Measurements from ENCODE around the gene CD28. TPM values are rescaled to one million over a fixed set of nuclear protein-coding genes. Genes with fewer than 3 reads are reported as not detected.

Gene CD28
- total and polyA plus RNA-seq, 10 of the 15 experiments (the other 5 are each of a cell fraction or from before 2014, with no cell fraction given), result 0.03 to 0.23 (median 0.04) TPM; not detected in 7

GRCh38 chr2:203682688-203683130, 23.7 kb upstream of the CD28 start:
- no peaks in the 10 kb centered on the region for H3K36me3 ChIP-seq (ENCODE audit: control insufficient read depth in 2 of 2, insufficient read depth in 2 of 2, low read length in 1 of 2)
- no peak overlapping the region for H3K4me3 ChIP-seq
- no peak overlapping the region for H3K4me2 ChIP-seq (ENCODE audit: control insufficient read depth, insufficient read depth)
- intact Hi-C loops (cut with micrococcal nuclease; ENCODE audit: unreplicated experiment) (no loop called here), in situ Hi-C loops (cut with MboI) (no loop called here)
- no peaks in the 10 kb centered on the region for H3K27me3 ChIP-seq (replicated peaks in 1 of 2; ENCODE audit: control insufficient read depth in 2 of 2, insufficient read depth in 2 of 2, low read length in 1 of 2)
- no peaks in the 10 kb centered on the region for H3K4me1 ChIP-seq (ENCODE audit: control insufficient read depth, insufficient read depth, low read length)
- CTCF ChIA-PET, result no interaction called here
- BruUV-seq (replicated peaks), result no TSS peak
- FAIRE-seq (no peak), ATAC-seq (no peak), DNase-seq (ENCODE audit: low read depth, low spot score) (no peak)
- RAD21 ChIA-PET (ENCODE audit: unreplicated experiment), result no interaction called here
- SMC1A ChIA-PET (ENCODE audit: uncharacterized antibody, unreplicated experiment), result interaction anchor here (1.0 kb wide), 1 partner anchor 100 kb away, joined by 4 read pairs; no protein-coding TSS in a partner anchor
- no peaks in the 10 kb centered on the region for H4K20me1 ChIP-seq (ENCODE audit: control insufficient read depth, insufficient read depth)
- POLR2A ChIA-PET, result interaction anchor here (0.6 kb wide), 2 partner anchors 39 to 373 kb away, joined by 3 read pairs; no protein-coding TSS in a partner anchor
- H3K27ac ChIP-seq (ENCODE audit: control insufficient read depth, insufficient read depth), result no peak overlapping the region
- 95% methylated on average over 4 of the region's 4 CpGs for WGBS (ENCODE audit: insufficient coverage, insufficient replicate concordance, low lambda C conversion rate, missing lambda C conversion rate)
- H3K9ac ChIP-seq (ENCODE audit: control insufficient read depth, insufficient read depth, low read length), result no peak overlapping the region
- TF ChIP-seq NR2C2 (IDR thresholded peaks at IDR 0.05; ENCODE audit: borderline replicate concordance, control insufficient read depth, insufficient read length, low read depth) (no peak), HDGF (IDR thresholded peaks at IDR 0.05) (no peak), ASH2L (IDR thresholded peaks at IDR 0.05; ENCODE audit: borderline replicate concordance, low read depth) (no peak), ELK1 (IDR thresholded peaks at IDR 0.05; ENCODE audit: low read depth, low read length) (no peak), POLR2AphosphoS5 (IDR thresholded peaks at IDR 0.05; ENCODE audit: low read length) (no peak), SMAD1 (IDR thresholded peaks at IDR 0.05; ENCODE audit: low read depth, partially characterized antibody) (no peak), HSF1 (IDR thresholded peaks at IDR 0.05; ENCODE audit: low read depth, low read length) (no peak), USF1 (IDR thresholded peaks at IDR 0.05; ENCODE audit: borderline replicate concordance, extremely low read length, insufficient read depth, low read depth, low read length) (no peak), NFIC (IDR thresholded peaks at IDR 0.05; ENCODE audit: low read depth, low read length) (no peak), RELB (IDR thresholded peaks at IDR 0.05; ENCODE audit: low read depth) (no peak), BACH1 (IDR thresholded peaks at IDR 0.05; ENCODE audit: borderline replicate concordance) (no peak), ZZZ3 (IDR thresholded peaks at IDR 0.05; ENCODE audit: control insufficient read depth, insufficient read length, low read depth) (no peak), SPI1 (IDR thresholded peaks at IDR 0.05; ENCODE audit: borderline replicate concordance, insufficient read depth, low read depth, low read length) (no peak), NFYA (IDR thresholded peaks at IDR 0.05; ENCODE audit: borderline replicate concordance, low read depth, low read length) (no peak)
- no peak overlapping the region for H2AFZ ChIP-seq (ENCODE audit: control insufficient read depth, low read depth, low read length)
- H3K79me2 ChIP-seq (ENCODE audit: control insufficient read depth, insufficient read depth, low read length), result no peaks in the 10 kb centered on the region
- no peaks in the 10 kb centered on the region for H3K9me3 ChIP-seq (replicated peaks; ENCODE audit: control insufficient read depth, insufficient read depth, low read length)

Measured in GM12878 (cell line).